ENCODE results near the gene TRPM7. TPM values are rescaled to one million over a fixed set of nuclear protein-coding genes. Genes with fewer than 3 reads are reported as not detected.

The TRPM7 gene
- total and polyA plus RNA-seq, 2 of the 8 experiments (the other 6 are each of a cell fraction or from before 2014, with no cell fraction given): 7.5 to 33.2 TPM

GRCh38 chr15:50633653-50634052 lies 52.9 kb downstream of the TRPM7 start:
- Histone ChIP-seq H2BK20ac (ENCODE audit: low read length) (no peak overlapping the region), H3K4me3 (ENCODE audit: extremely low read depth in 1 of 4, insufficient read depth in 2 of 4, low read depth in 3 of 4, low read length in 4 of 4) (no peak overlapping the region), H3K79me2 (ENCODE audit: control insufficient read depth in 1 of 2, insufficient read depth in 2 of 2, low read length in 2 of 2) (no peaks in the 10 kb centered on the region), H3K27me3 (replicated peaks in 1 of 4; ENCODE audit: control insufficient read depth in 3 of 4, extremely low read depth in 1 of 4, insufficient read depth in 3 of 4, low read length in 3 of 4) (no peaks in the 10 kb centered on the region), H4K91ac (replicated peaks; ENCODE audit: insufficient read length, low read length) (no peak overlapping the region), H3K23me2 (ENCODE audit: low read depth, low read length) (no peaks in the 10 kb centered on the region), H3K4me1 (replicated peaks in 1 of 4; ENCODE audit: control insufficient read depth in 3 of 4, insufficient read depth in 4 of 4, low read length in 3 of 4) (no peaks in the 10 kb centered on the region), H3K36me3 (ENCODE audit: control insufficient read depth in 2 of 4, insufficient read depth in 4 of 4, low read length in 3 of 4) (peaks cover 0 to 68% (median 21%) of the 10 kb centered on the region in 4 experiments; a peak in 7 of 8 replicates), H3K56ac (replicated peaks; ENCODE audit: insufficient read length, low read depth, low read length) (no peak overlapping the region), H4K5ac (ENCODE audit: insufficient read length, low read depth, low read length) (no peak overlapping the region), H3K27ac (ENCODE audit: low read depth, low read length) (no peak overlapping the region), H3K9me3 (ENCODE audit: insufficient read depth in 2 of 2, low read depth in 1 of 2, low read length in 1 of 2) (no peaks in the 10 kb centered on the region), H3K4me2 (ENCODE audit: insufficient read depth in 1 of 2, low read depth in 2 of 2, low read length in 2 of 2) (no peak overlapping the region), H3K23ac (ENCODE audit: insufficient read length) (no peak overlapping the region), H4K8ac (ENCODE audit: extremely low read depth, insufficient read depth, low read length) (no peak overlapping the region), H2BK120ac (replicated peaks; ENCODE audit: low read depth, low read length) (no peak overlapping the region), H2AFZ (ENCODE audit: low read length) (no peak overlapping the region), H2BK5ac (ENCODE audit: low read depth, low read length) (no peak overlapping the region), H2BK12ac (ENCODE audit: low read depth, low read length) (no peak overlapping the region), H4K20me1 (replicated peaks in 1 of 2; ENCODE audit: control insufficient read depth in 1 of 2, insufficient read depth in 2 of 2, low read length in 2 of 2) (no peaks in the 10 kb centered on the region), H3K79me1 (ENCODE audit: low read depth, low read length) (no peaks in the 10 kb centered on the region), H3K14ac (ENCODE audit: insufficient read length) (no peak overlapping the region), H3K4ac (replicated peaks; ENCODE audit: insufficient read length, low read depth, low read length) (no peak overlapping the region), H3K9ac (replicated peaks in 1 of 4; ENCODE audit: extremely low read depth in 1 of 4, low read depth in 3 of 4, low read length in 3 of 4) (no peak overlapping the region), H3K18ac (ENCODE audit: extremely low read depth, low read length) (no peak overlapping the region), H2AK5ac (ENCODE audit: low read depth, low read length) (no peak overlapping the region), H2BK15ac (ENCODE audit: low read length) (no peak overlapping the region)
- 98% methylated on average over 3 of the region's 3 CpGs; no CpG with 5 or more reads in 1 of the 2 experiments for WGBS, 2 experiments (ENCODE audit: extremely low coverage in 1 of 2, insufficient coverage in 1 of 2, insufficient read length in 1 of 2, insufficient replicate concordance in 2 of 2, low coverage in 1 of 2, low lambda C conversion rate in 2 of 2, missing lambda C conversion rate in 1 of 2)
- POLR2A ChIA-PET (ENCODE audit: partially characterized antibody): no interaction called here
- DNase-seq (ENCODE audit: low read depth in 1 of 2, low spot score in 2 of 2) (no peak), FAIRE-seq (no peak)
- CTCF ChIA-PET (ENCODE audit: partially characterized antibody): no interaction called here
- no peak for TF ChIP-seq EZH2 (IDR thresholded peaks at IDR 0.05; ENCODE audit: low read depth, low read length, severe bottlenecking)
- TF ChIP-seq KDM1A (IDR thresholded peaks at IDR 0.05; ENCODE audit: borderline replicate concordance, low read length): no peak
- no peak for TF ChIP-seq YY1 (IDR thresholded peaks at IDR 0.05; ENCODE audit: low read depth, low read length)
- TF ChIP-seq POLR2AphosphoS5 (IDR thresholded peaks at IDR 0.05; ENCODE audit: low read depth, low read length): no peak
- no peak for TF ChIP-seq SAP30 (IDR thresholded peaks at IDR 0.05; ENCODE audit: insufficient read depth, insufficient replicate concordance, low read length)
- TF ChIP-seq, protein P1, sequence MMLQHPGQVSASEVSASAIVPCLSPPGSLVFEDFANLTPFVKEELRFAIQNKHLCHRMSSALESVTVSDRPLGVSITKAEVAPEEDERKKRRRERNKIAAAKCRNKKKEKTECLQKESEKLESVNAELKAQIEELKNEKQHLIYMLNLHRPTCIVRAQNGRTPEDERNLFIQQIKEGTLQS (IDR thresholded peaks at IDR 0.05; ENCODE audit: insufficient read depth, low read depth, low read length): no peak
- no peak for TF ChIP-seq ASH2L (IDR thresholded peaks at IDR 0.05; ENCODE audit: low read length)
- no peak for TF ChIP-seq RFX5 (IDR thresholded peaks at IDR 0.05; ENCODE audit: borderline replicate concordance, low read depth, low read length)
- TF ChIP-seq CBX5 (IDR thresholded peaks at IDR 0.05; ENCODE audit: low read depth, low read length): no peak
- no peak for TF ChIP-seq SRF (IDR thresholded peaks at IDR 0.05; ENCODE audit: low read depth, low read length)
- TF ChIP-seq CREB1 (IDR thresholded peaks at IDR 0.05): no peak
- TF ChIP-seq SP1 (IDR thresholded peaks at IDR 0.05; ENCODE audit: low read depth, low read length): no peak
- no peak for TF ChIP-seq RNF2 (IDR thresholded peaks at IDR 0.05; ENCODE audit: borderline replicate concordance, low read depth, low read length, missing control alignments, poor library complexity, severe bottlenecking)
- TF ChIP-seq EGR1 (IDR thresholded peaks at IDR 0.05; ENCODE audit: borderline replicate concordance, low read depth, low read length): no peak

All from H1 (cell line).